ENCODE results near the gene MUC4.

GRCh38 chr3:195800240-195800639 is 11.5 kb downstream of the MUC4 start:
- no peak for TF ChIP-seq POLR2AphosphoS5 (IDR thresholded peaks at IDR 0.05)
- TF ChIP-seq, protein P1, sequence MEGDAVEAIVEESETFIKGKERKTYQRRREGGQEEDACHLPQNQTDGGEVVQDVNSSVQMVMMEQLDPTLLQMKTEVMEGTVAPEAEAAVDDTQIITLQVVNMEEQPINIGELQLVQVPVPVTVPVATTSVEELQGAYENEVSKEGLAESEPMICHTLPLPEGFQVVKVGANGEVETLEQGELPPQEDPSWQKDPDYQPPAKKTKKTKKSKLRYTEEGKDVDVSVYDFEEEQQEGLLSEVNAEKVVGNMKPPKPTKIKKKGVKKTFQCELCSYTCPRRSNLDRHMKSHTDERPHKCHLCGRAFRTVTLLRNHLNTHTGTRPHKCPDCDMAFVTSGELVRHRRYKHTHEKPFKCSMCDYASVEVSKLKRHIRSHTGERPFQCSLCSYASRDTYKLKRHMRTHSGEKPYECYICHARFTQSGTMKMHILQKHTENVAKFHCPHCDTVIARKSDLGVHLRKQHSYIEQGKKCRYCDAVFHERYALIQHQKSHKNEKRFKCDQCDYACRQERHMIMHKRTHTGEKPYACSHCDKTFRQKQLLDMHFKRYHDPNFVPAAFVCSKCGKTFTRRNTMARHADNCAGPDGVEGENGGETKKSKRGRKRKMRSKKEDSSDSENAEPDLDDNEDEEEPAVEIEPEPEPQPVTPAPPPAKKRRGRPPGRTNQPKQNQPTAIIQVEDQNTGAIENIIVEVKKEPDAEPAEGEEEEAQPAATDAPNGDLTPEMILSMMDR (IDR thresholded peaks at IDR 0.05) = no peak

Data from prostate gland (tissue), 2 donors.